Effector memory CD8-positive, alpha-beta T cell (primary cell): ENCODE data around the gene GTF3C1.

ENCODE experiments used
- ATAC-seq: fragments of 150-1000 bp; cut with Tn5 transposase; replicated peaks from 2 replicates; pipeline ENCODE4 v1.10.0; 2021; ENCODE audit warnings: mild to moderate bottlenecking, moderate library complexity
- DNase-seq, 3 experiments: peaks; one replicate each; pipeline ENCODE4 v3.0.0; 2021
- H3K27ac Mint-ChIP-seq, 2 donors: one replicate each; pipeline ENCODE4 v1.8.0; 2022; ENCODE audit warnings: mild to moderate bottlenecking in 2 of 2, mixed read lengths in 2 of 2, moderate library complexity in 2 of 2
- H3K27me3 Mint-ChIP-seq, 2 donors: one replicate each; pipeline ENCODE4 v1.8.0; 2022; ENCODE audit warnings: mixed read lengths in 2 of 2
- H3K36me3 Mint-ChIP-seq: one replicate; pipeline ENCODE4 v1.8.0; 2022; ENCODE audit warnings: mild to moderate bottlenecking, moderate library complexity, mixed read lengths; ENCODE audit not compliant: insufficient read depth
- H3K4me1 Mint-ChIP-seq, 2 donors: one replicate each; pipeline ENCODE4 v1.8.0; 2022; ENCODE audit warnings: low read depth in 2 of 2, mixed read lengths in 2 of 2
- H3K4me3 Mint-ChIP-seq, 2 donors: one replicate each; pipeline ENCODE4 v1.8.0; 2022; ENCODE audit warnings: mild to moderate bottlenecking in 2 of 2, mixed read lengths in 2 of 2, moderate library complexity in 2 of 2
- H3K9me3 Mint-ChIP-seq, 2 donors: one replicate each; pipeline ENCODE4 v1.8.0; 2022; ENCODE audit warnings: mixed read lengths in 2 of 2

GTF3C1 gene

GRCh38 chr16:27468941-27469531 lies 80.7 kb downstream of the GTF3C1 start:
- no peaks in the 10 kb centered on the region for H3K27me3 Mint-ChIP-seq
- no peak overlapping the region for H3K27ac Mint-ChIP-seq
- peaks cover 58% of the 10 kb centered on the region for H3K36me3 Mint-ChIP-seq
- no peaks in the 10 kb centered on the region for H3K9me3 Mint-ChIP-seq
- ATAC-seq: no peak
- H3K4me3 Mint-ChIP-seq: no peak overlapping the region
- no peak for DNase-seq
- peaks cover 13 to 24% of the 10 kb centered on the region in 2 donors for H3K4me1 Mint-ChIP-seq

GRCh38 chr16:27465483-27465879 lies 84.2 kb downstream of the GTF3C1 start:
- peaks cover 79% of the 10 kb centered on the region for H3K36me3 Mint-ChIP-seq
- H3K27ac Mint-ChIP-seq: peak overlapping the region; percentile 98 to 99
- H3K4me1 Mint-ChIP-seq: peaks cover 37 to 45% of the 10 kb centered on the region in 2 donors
- peak overlapping the region; percentile 86 to 94 for H3K4me3 Mint-ChIP-seq
- no peaks in the 10 kb centered on the region for H3K9me3 Mint-ChIP-seq
- DNase-seq: no peak
- H3K27me3 Mint-ChIP-seq: no peaks in the 10 kb centered on the region
- no peak for ATAC-seq

- H3K9me3 Mint-ChIP-seq: no peaks in the 10 kb centered on the region
- peaks cover 82% of the 10 kb centered on the region for H3K36me3 Mint-ChIP-seq
- ATAC-seq (peak; percentile 68), DNase-seq (peak; percentile 48 to 66 (median 65))
- H3K27ac Mint-ChIP-seq: peak overlapping the region; percentile 98 to 99
- peaks cover 39 to 46% of the 10 kb centered on the region in 2 donors for H3K4me1 Mint-ChIP-seq
- no peaks in the 10 kb centered on the region for H3K27me3 Mint-ChIP-seq
- H3K4me3 Mint-ChIP-seq: peak overlapping the region; percentile 86 to 94
Measured at GRCh38 chr16:27464626-27465482, 84.9 kb downstream of the GTF3C1 start.

- Mint-ChIP-seq H3K4me1 (peaks cover 44 to 53% of the 10 kb centered on the region in 2 donors), H3K27ac (peak overlapping the region; percentile 98 to 99), H3K9me3 (no peaks in the 10 kb centered on the region), H3K27me3 (no peaks in the 10 kb centered on the region), H3K36me3 (peaks cover 82% of the 10 kb centered on the region), H3K4me3 (peak overlapping the region; percentile 86 to 94)
- ATAC-seq (peak; percentile 71), DNase-seq (peak; percentile 67 to 75 (median 67))
Measured at GRCh38 chr16:27463741-27464591, 85.7 kb downstream of the GTF3C1 start.

GRCh38 chr16:27462846-27463682 lies 86.6 kb downstream of the GTF3C1 start:
- peaks cover 82% of the 10 kb centered on the region for H3K36me3 Mint-ChIP-seq
- peak overlapping the region; percentile 98 to 99 for H3K27ac Mint-ChIP-seq
- no peaks in the 10 kb centered on the region for H3K27me3 Mint-ChIP-seq
- ATAC-seq (no peak), DNase-seq (no peak)
- H3K9me3 Mint-ChIP-seq: no peaks in the 10 kb centered on the region
- peak overlapping the region; percentile 86 to 94 for H3K4me3 Mint-ChIP-seq
- H3K4me1 Mint-ChIP-seq: peaks cover 44 to 53% of the 10 kb centered on the region in 2 donors

- H3K27me3 Mint-ChIP-seq: no peaks in the 10 kb centered on the region
- no peaks in the 10 kb centered on the region for H3K9me3 Mint-ChIP-seq
- peaks cover 76% of the 10 kb centered on the region for H3K36me3 Mint-ChIP-seq
- peak overlapping the region; percentile 86 to 94 for H3K4me3 Mint-ChIP-seq
- H3K27ac Mint-ChIP-seq: peak overlapping the region; percentile 98 to 99
- no peak for DNase-seq
- peaks cover 46 to 55% of the 10 kb centered on the region in 2 donors for H3K4me1 Mint-ChIP-seq
- ATAC-seq: no peak
Measured at GRCh38 chr16:27462200-27462845, 87.4 kb downstream of the GTF3C1 start.

GRCh38 chr16:27461483-27462171 lies 88.1 kb downstream of the GTF3C1 start:
- peak overlapping the region; percentile 33 to 94 for H3K4me3 Mint-ChIP-seq
- peaks cover 53 to 60% of the 10 kb centered on the region in 2 donors for H3K4me1 Mint-ChIP-seq
- H3K27me3 Mint-ChIP-seq: no peaks in the 10 kb centered on the region
- no peak for DNase-seq
- peak overlapping the region; percentile 98 to 99 for H3K27ac Mint-ChIP-seq
- peaks cover 79% of the 10 kb centered on the region for H3K36me3 Mint-ChIP-seq
- ATAC-seq: no peak
- H3K9me3 Mint-ChIP-seq: no peaks in the 10 kb centered on the region

GRCh38 chr16:27460663-27461482 lies 88.8 kb downstream of the GTF3C1 start:
- peak overlapping the region; percentile 33 to 94 for H3K4me3 Mint-ChIP-seq
- H3K27ac Mint-ChIP-seq: peak overlapping the region; percentile 74 to 99
- ATAC-seq (no peak), DNase-seq (no peak)
- peaks cover 76% of the 10 kb centered on the region for H3K36me3 Mint-ChIP-seq
- peaks cover 53 to 57% of the 10 kb centered on the region in 2 donors for H3K4me1 Mint-ChIP-seq
- H3K27me3 Mint-ChIP-seq: no peaks in the 10 kb centered on the region
- H3K9me3 Mint-ChIP-seq: no peaks in the 10 kb centered on the region

GRCh38 chr16:27460213-27460612 lies 89.5 kb downstream of the GTF3C1 start:
- Mint-ChIP-seq H3K27me3 (no peaks in the 10 kb centered on the region), H3K4me3 (peak overlapping the region; percentile 37 to 94), H3K4me1 (peaks cover 51 to 56% of the 10 kb centered on the region in 2 donors), H3K27ac (peak overlapping the region; percentile 74 to 99), H3K36me3 (peaks cover 75% of the 10 kb centered on the region), H3K9me3 (no peaks in the 10 kb centered on the region)
- ATAC-seq (no peak), DNase-seq (no peak)

GRCh38 chr16:27458987-27459688 lies 90.6 kb downstream of the GTF3C1 start:
- Mint-ChIP-seq H3K27me3 (no peaks in the 10 kb centered on the region), H3K9me3 (no peaks in the 10 kb centered on the region), H3K4me3 (no peak overlapping the region), H3K4me1 (peaks cover 48 to 50% of the 10 kb centered on the region in 2 donors), H3K27ac (peak overlapping the region; percentile 77 to 99), H3K36me3 (peaks cover 67% of the 10 kb centered on the region)
- ATAC-seq (no peak), DNase-seq (no peak)

GRCh38 chr16:27458258-27458657 lies 91.5 kb downstream of the GTF3C1 start:
- DNase-seq: no peak
- no peaks in the 10 kb centered on the region for H3K27me3 Mint-ChIP-seq
- H3K9me3 Mint-ChIP-seq: no peaks in the 10 kb centered on the region
- peaks cover 60% of the 10 kb centered on the region for H3K36me3 Mint-ChIP-seq
- H3K4me3 Mint-ChIP-seq: no peak overlapping the region
- no peak for ATAC-seq
- peaks cover 43% of the 10 kb centered on the region in 2 donors for H3K4me1 Mint-ChIP-seq
- H3K27ac Mint-ChIP-seq: peak overlapping the region in 1 of 2 donors; percentile 99
